IMR-90 (cell line): ENCODE measurements around the gene TRPC4AP. TPM values are rescaled to one million over a fixed set of nuclear protein-coding genes. Genes with fewer than 3 reads are reported as not detected.

ENCODE experiments used
- ATAC-seq: fragments of 200-7000 bp; cut with Tn5 transposase; 2 replicates; pipeline ENCODE4 v1.9.1; 2020; ENCODE audit warnings: low read depth, mild to moderate bottlenecking, moderate library complexity
- BruUV-seq: library from RNA; stranded (reverse); fragments of 400-500 nt; replicated peaks from 2 replicates; lab custom pipeline; 2021; lab: Mats Ljungman, UMichigan
- CTCF ChIA-PET: fragments of 300-600 bp; formaldehyde crosslinking; extraction: SDS; loops from one replicate; lab custom pipeline; 2021; ENCODE audit warnings: antibody characterized with exemption; lab: Yijun Ruan, JAX
- POLR2A ChIA-PET: fragments of 300-600 bp; sonication (Branson Sonifier 250); formaldehyde crosslinking; loops from one replicate; lab custom pipeline; 2022; ENCODE audit warnings: antibody characterized with exemption; ENCODE audit not compliant: unreplicated experiment; lab: Charles Lee
- DNase-seq: peaks from one replicate; pipeline ENCODE4 v3.0.0; 2013
- H2AFZ ChIP-seq: replicated peaks from 2 replicates; pipeline ENCODE3; 2013; ENCODE audit warnings: low read length, mild to moderate bottlenecking; ENCODE audit not compliant: poor library complexity
- H2AK5ac ChIP-seq: 2 replicates; pipeline ENCODE4 v1.6.1; 2013; ENCODE audit warnings: low read depth, low read length, inconsistent platforms
- H2AK9ac ChIP-seq: replicated peaks from 2 replicates; pipeline ENCODE3; 2013; ENCODE audit warnings: mild to moderate bottlenecking, low read depth, low read length, moderate library complexity; ENCODE audit not compliant: poor library complexity
- H2BK120ac ChIP-seq: 2 replicates; pipeline ENCODE4 v1.6.1; 2013; ENCODE audit warnings: low read depth, low read length, inconsistent platforms
- H2BK15ac ChIP-seq: 3 replicates; pipeline ENCODE4 v1.6.1; 2013; ENCODE audit warnings: low read depth, low read length, inconsistent platforms
- H2BK20ac ChIP-seq: 2 replicates; pipeline ENCODE4 v1.6.1; 2013; ENCODE audit warnings: low read depth, mild to moderate bottlenecking, inconsistent platforms, low read length, moderate library complexity
- H2BK5ac ChIP-seq: 2 replicates; pipeline ENCODE4 v1.6.1; 2013; ENCODE audit warnings: mild to moderate bottlenecking, low read depth, low read length, inconsistent platforms; ENCODE audit not compliant: poor library complexity, severe bottlenecking
- H3K14ac ChIP-seq: replicated peaks from 2 replicates; pipeline ENCODE4 v1.6.1; 2013; ENCODE audit warnings: low read depth, low read length, inconsistent platforms
- H3K18ac ChIP-seq: 2 replicates; pipeline ENCODE4 v1.6.1; 2013; ENCODE audit warnings: low read depth, low read length, control low read depth
- H3K23ac ChIP-seq: 2 replicates; pipeline ENCODE4 v1.6.1; 2013; ENCODE audit warnings: low read depth, low read length, inconsistent platforms
- H3K27ac ChIP-seq: 2 replicates; pipeline ENCODE4 v1.5.1; 2013; ENCODE audit warnings: mild to moderate bottlenecking, control low read depth, low read length; ENCODE audit not compliant: insufficient read depth
- H3K27me3 ChIP-seq: 2 replicates; pipeline ENCODE4 v1.6.1; 2013; ENCODE audit warnings: low read length; ENCODE audit not compliant: control insufficient read depth, insufficient read depth
- H3K36me3 ChIP-seq: 2 replicates; pipeline ENCODE4 v1.6.1; 2013; ENCODE audit warnings: low read length, mixed read lengths; ENCODE audit not compliant: control insufficient read depth, insufficient read depth
- H3K4ac ChIP-seq: 2 replicates; pipeline ENCODE4 v1.6.1; 2013; ENCODE audit warnings: low read depth, low read length, inconsistent platforms
- H3K4me1 ChIP-seq: 2 replicates; pipeline ENCODE4 v1.6.1; 2013; ENCODE audit warnings: low read length, mixed read lengths; ENCODE audit not compliant: control insufficient read depth, insufficient read depth
- H3K4me2 ChIP-seq: 2 replicates; pipeline ENCODE4 v1.6.1; 2013; ENCODE audit warnings: low read depth, mild to moderate bottlenecking, control low read depth, low read length, moderate library complexity
- H3K4me3 ChIP-seq: 2 replicates; pipeline ENCODE4 v1.5.1; 2013; ENCODE audit warnings: low read depth, mild to moderate bottlenecking, control low read depth, low read length, moderate library complexity; ENCODE audit not compliant: insufficient read depth
- H3K56ac ChIP-seq: 2 replicates; pipeline ENCODE4 v1.6.1; 2013; ENCODE audit warnings: low read length, inconsistent platforms; ENCODE audit not compliant: insufficient read depth; ENCODE audit errors: extremely low read depth
- H3K79me1 ChIP-seq, 2 experiments: 2 replicates each; pipeline ENCODE4 v1.6.1; 2013; ENCODE audit warnings: low read length in 2 of 2, inconsistent platforms in 1 of 2, low read depth in 1 of 2
- H3K9ac ChIP-seq: 2 replicates; pipeline ENCODE4 v1.6.1; 2013; ENCODE audit warnings: low read depth, low read length, control low read depth
- H3K9me1 ChIP-seq: 2 replicates; pipeline ENCODE4 v1.6.1; 2013; ENCODE audit warnings: low read length, inconsistent platforms; ENCODE audit not compliant: insufficient read depth
- H3K9me3 ChIP-seq: 2 replicates; pipeline ENCODE4 v1.6.1; 2013; ENCODE audit warnings: low read length; ENCODE audit not compliant: control insufficient read depth, insufficient read depth
- H4K20me1 ChIP-seq: 2 replicates; pipeline ENCODE4 v1.6.1; 2013; ENCODE audit warnings: low read length, inconsistent platforms; ENCODE audit not compliant: insufficient read depth
- H4K5ac ChIP-seq: 2 replicates; pipeline ENCODE4 v1.6.1; 2013; ENCODE audit warnings: mild to moderate bottlenecking, low read depth, low read length, control low read depth
- H4K8ac ChIP-seq, 2 experiments: 2 replicates each; pipeline ENCODE4 v1.6.1; 2013; ENCODE audit warnings: low read depth in 2 of 2, low read length in 2 of 2, control low read depth in 1 of 2, inconsistent platforms in 1 of 2
- H4K91ac ChIP-seq: 2 replicates; pipeline ENCODE4 v1.6.1; 2013; ENCODE audit warnings: low read depth, low read length, inconsistent platforms; ENCODE audit not compliant: insufficient read depth
- BHLHE40 ChIP-seq: fragments of 150-350 bp; IDR thresholded peaks from 2 replicates; pipeline ENCODE4 v1.6.1; 2016; ENCODE audit warnings: mild to moderate bottlenecking, low read depth, low read length
- CEBPB ChIP-seq: IDR thresholded peaks from 2 replicates; pipeline ENCODE4 v1.6.1; 2012; ENCODE audit warnings: low read depth, low read length, improper control_type of control experiment
- CHD1 ChIP-seq: IDR thresholded peaks from 2 replicates; pipeline ENCODE4 v1.6.1; 2012; ENCODE audit warnings: low read depth, low read length, improper control_type of control experiment
- FOS ChIP-seq: fragments of 150-350 bp; IDR thresholded peaks from 2 replicates; pipeline ENCODE4 v1.6.1; 2016; ENCODE audit warnings: low read depth, low read length
- MAFK ChIP-seq: IDR thresholded peaks from 2 replicates; pipeline ENCODE4 v1.6.1; 2012; ENCODE audit warnings: low read depth, low read length, improper control_type of control experiment
- MAZ ChIP-seq: IDR thresholded peaks from 2 replicates; pipeline ENCODE4 v1.6.1; 2012; ENCODE audit warnings: low read depth, mild to moderate bottlenecking, low read length, improper control_type of control experiment, moderate library complexity, borderline replicate concordance
- MXI1 ChIP-seq: IDR thresholded peaks from 2 replicates; pipeline ENCODE4 v1.6.1; 2012; ENCODE audit warnings: low read depth, mild to moderate bottlenecking, low read length, moderate library complexity, borderline replicate concordance
- NFE2L2 ChIP-seq: fragments of 150-350 bp; IDR thresholded peaks from 2 replicates; pipeline ENCODE4 v1.6.1; 2016; ENCODE audit warnings: low read depth, mild to moderate bottlenecking, low read length
- POLR2A ChIP-seq: IDR thresholded peaks from 2 replicates; pipeline ENCODE4 v1.6.1; 2012; ENCODE audit warnings: mild to moderate bottlenecking, low read depth, low read length
- RAD21 ChIP-seq: IDR thresholded peaks from 2 replicates; pipeline ENCODE4 v1.6.1; 2012; ENCODE audit warnings: low read length, improper control_type of control experiment
- RCOR1 ChIP-seq: IDR thresholded peaks from 2 replicates; pipeline ENCODE4 v1.6.1; 2012; ENCODE audit warnings: mild to moderate bottlenecking, low read length, improper control_type of control experiment; ENCODE audit not compliant: insufficient replicate concordance
- RFX5 ChIP-seq: IDR thresholded peaks from 2 replicates; pipeline ENCODE4 v1.8.0; 2012; ENCODE audit warnings: low read depth, mild to moderate bottlenecking, low read length, moderate library complexity
- SMC3 ChIP-seq: fragments of 150-350 bp; IDR thresholded peaks from 2 replicates; pipeline ENCODE4 v1.6.1; 2016; ENCODE audit warnings: low read depth, mild to moderate bottlenecking, antibody characterized with exemption, low read length, moderate library complexity
- whole genome bisulfite sequencing, 2 experiments: methylation state at CpG; one replicate each; pipeline versions ENCODE4 v1.1.5 to v1.1.7; 2013; ENCODE audit warnings: missing lambda C conversion rate in 2 of 2; ENCODE audit not compliant: insufficient read length in 1 of 2; ENCODE audit errors: extremely low coverage in 2 of 2; 5-methylcytosine and 5-hydroxymethylcytosine counted together
- dilution Hi-C: fragments of 300-500 bp; cut with HindIII; formaldehyde crosslinking; loops from one replicate; pipeline ENCODE4 v1.14.3; 2018; ENCODE audit warnings: low sequenced_read_pairs; ENCODE audit not compliant: unreplicated experiment
- in situ Hi-C: fragments of 300-500 bp; cut with MboI; formaldehyde crosslinking; loops from 3 replicates; pipeline ENCODE4 v1.14.3; 2019; ENCODE audit warnings: low sequenced_read_pairs, inconsistent platforms, mixed read lengths
- intact Hi-C: fragments of 100-400 bp; cut with micrococcal nuclease; formaldehyde crosslinking; loops from 2 replicates; pipeline ENCODE4 v1.10.0; 2022
- polyA plus RNA-seq, 3 experiments: library from polyadenylated mRNA; depleted of rRNA; stranded (reverse); fragments of >200 nt; gene quantifications; 2 replicates each; pipeline ENCODE4 v1.2.3, GENCODE V29; 2012; ENCODE audit warnings: low replicate concordance in 1 of 3
- total RNA-seq: library from RNA; depleted of rRNA; stranded (reverse); fragments of >200 nt; gene quantifications from 2 replicates; pipeline ENCODE4 v1.2.3, GENCODE V29; 2012
- TF ChIP-seq, protein P1 (sequence below): fragments of 150-350 bp; IDR thresholded peaks from 2 replicates; pipeline ENCODE4 v1.6.1; 2016; ENCODE audit warnings: low read depth, mild to moderate bottlenecking, low read length, moderate library complexity, borderline replicate concordance
- TF ChIP-seq, protein P2 (sequence below): fragments of 150-350 bp; IDR thresholded peaks from 2 replicates; pipeline ENCODE4 v1.6.1; 2017; ENCODE audit warnings: mild to moderate bottlenecking, antibody characterized with exemption, low read length, low read depth
- TF ChIP-seq, protein P3 (sequence below): conservative IDR thresholded peaks from 2 replicates; pipeline ENCODE4 v1.5.1; 2012; ENCODE audit warnings: mild to moderate bottlenecking, low read depth, low read length, improper control_type of control experiment

TRPC4AP gene
- total and polyA plus RNA-seq, 2 of the 4 experiments (the other 2 are of a cell fraction) = 41.0 to 81.0 TPM

DNA sequence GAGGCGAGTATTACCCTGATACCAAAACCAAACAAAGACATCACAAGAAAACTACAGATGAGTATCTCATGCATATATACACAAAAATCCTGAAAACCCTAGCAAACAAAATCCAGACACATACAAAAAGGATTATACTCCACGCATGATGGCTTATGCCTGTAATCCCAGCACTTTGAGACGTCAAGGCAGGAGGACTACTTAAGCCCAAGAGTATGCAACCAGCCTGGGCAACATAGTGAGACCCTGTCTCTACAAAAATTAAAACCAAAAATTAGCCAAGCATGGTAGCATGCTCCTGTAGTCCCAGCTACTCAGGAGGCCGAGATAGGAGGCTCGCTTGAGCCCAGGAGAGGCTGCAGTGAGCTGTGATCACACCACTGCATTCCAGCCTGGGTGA lies 32.4 kb downstream of the TRPC4AP start:
- Histone ChIP-seq H4K5ac (no peak overlapping the region), H3K23ac (no peak overlapping the region), H3K14ac (no peak overlapping the region), H2BK5ac (no peak overlapping the region), H3K18ac (no peak overlapping the region), H3K9me3 (no peaks in the 10 kb centered on the region), H2AK5ac (no peak overlapping the region), H4K8ac (no peak overlapping the region), H3K27me3 (no peaks in the 10 kb centered on the region), H3K4me1 (peaks cover 6% of the 10 kb centered on the region; the same call in 1 of the 2 replicates), H2AK9ac (no peak overlapping the region), H3K4ac (no peak overlapping the region), H3K79me1 (peaks cover 20 to 60% of the 10 kb centered on the region in 2 experiments), H4K91ac (no peak overlapping the region), H3K4me3 (no peak overlapping the region), H2BK15ac (no peak overlapping the region), H3K36me3 (peaks cover 8% of the 10 kb centered on the region), H2AFZ (no peak overlapping the region), H4K20me1 (peaks cover 69% of the 10 kb centered on the region), H2BK120ac (no peak overlapping the region), H3K9ac (no peak overlapping the region), H2BK20ac (no peak overlapping the region), H3K9me1 (peaks cover 7% of the 10 kb centered on the region), H3K4me2 (no peak overlapping the region), H3K27ac (no peak overlapping the region), H3K56ac (no peak overlapping the region)
- BruUV-seq = no TSS peak
- POLR2A ChIA-PET = no interaction called here
- dilution Hi-C loops = no loop called here
- ATAC-seq (no peak), DNase-seq (no peak)
- intact Hi-C loops = no loop called here
- in situ Hi-C loops = no loop called here
- CTCF ChIA-PET = no interaction called here
- no peak for TF ChIP-seq RFX5
- TF ChIP-seq BHLHE40 = no peak
- TF ChIP-seq NFE2L2 = no peak
- no peak for TF ChIP-seq POLR2A
- TF ChIP-seq MAZ = no peak
- TF ChIP-seq, protein P1, sequence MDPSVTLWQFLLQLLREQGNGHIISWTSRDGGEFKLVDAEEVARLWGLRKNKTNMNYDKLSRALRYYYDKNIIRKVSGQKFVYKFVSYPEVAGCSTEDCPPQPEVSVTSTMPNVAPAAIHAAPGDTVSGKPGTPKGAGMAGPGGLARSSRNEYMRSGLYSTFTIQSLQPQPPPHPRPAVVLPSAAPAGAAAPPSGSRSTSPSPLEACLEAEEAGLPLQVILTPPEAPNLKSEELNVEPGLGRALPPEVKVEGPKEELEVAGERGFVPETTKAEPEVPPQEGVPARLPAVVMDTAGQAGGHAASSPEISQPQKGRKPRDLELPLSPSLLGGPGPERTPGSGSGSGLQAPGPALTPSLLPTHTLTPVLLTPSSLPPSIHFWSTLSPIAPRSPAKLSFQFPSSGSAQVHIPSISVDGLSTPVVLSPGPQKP = no peak
- TF ChIP-seq, protein P2, sequence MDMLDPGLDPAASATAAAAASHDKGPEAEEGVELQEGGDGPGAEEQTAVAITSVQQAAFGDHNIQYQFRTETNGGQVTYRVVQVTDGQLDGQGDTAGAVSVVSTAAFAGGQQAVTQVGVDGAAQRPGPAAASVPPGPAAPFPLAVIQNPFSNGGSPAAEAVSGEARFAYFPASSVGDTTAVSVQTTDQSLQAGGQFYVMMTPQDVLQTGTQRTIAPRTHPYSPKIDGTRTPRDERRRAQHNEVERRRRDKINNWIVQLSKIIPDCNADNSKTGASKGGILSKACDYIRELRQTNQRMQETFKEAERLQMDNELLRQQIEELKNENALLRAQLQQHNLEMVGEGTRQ = no peak
- no peak for TF ChIP-seq MAFK
- TF ChIP-seq FOS = no peak
- TF ChIP-seq SMC3 = no peak
- no peak for TF ChIP-seq RAD21
- TF ChIP-seq CEBPB = no peak
- TF ChIP-seq RCOR1 = no peak
- TF ChIP-seq, protein P3, sequence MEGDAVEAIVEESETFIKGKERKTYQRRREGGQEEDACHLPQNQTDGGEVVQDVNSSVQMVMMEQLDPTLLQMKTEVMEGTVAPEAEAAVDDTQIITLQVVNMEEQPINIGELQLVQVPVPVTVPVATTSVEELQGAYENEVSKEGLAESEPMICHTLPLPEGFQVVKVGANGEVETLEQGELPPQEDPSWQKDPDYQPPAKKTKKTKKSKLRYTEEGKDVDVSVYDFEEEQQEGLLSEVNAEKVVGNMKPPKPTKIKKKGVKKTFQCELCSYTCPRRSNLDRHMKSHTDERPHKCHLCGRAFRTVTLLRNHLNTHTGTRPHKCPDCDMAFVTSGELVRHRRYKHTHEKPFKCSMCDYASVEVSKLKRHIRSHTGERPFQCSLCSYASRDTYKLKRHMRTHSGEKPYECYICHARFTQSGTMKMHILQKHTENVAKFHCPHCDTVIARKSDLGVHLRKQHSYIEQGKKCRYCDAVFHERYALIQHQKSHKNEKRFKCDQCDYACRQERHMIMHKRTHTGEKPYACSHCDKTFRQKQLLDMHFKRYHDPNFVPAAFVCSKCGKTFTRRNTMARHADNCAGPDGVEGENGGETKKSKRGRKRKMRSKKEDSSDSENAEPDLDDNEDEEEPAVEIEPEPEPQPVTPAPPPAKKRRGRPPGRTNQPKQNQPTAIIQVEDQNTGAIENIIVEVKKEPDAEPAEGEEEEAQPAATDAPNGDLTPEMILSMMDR = no peak
- TF ChIP-seq CHD1 = no peak
- no peak for TF ChIP-seq MXI1
- 92% methylated on average over 2 of the region's 5 CpGs; no CpG with 5 or more reads in 1 of the 2 experiments for WGBS, 2 experiments
